DMS153 treated with DMSO at 0.1 percent for 48 hours (cell line): ENCODE measurements around the gene NAA35.
A peak's percentile ranks its signal among the peaks of the same experiment; 100 is the strongest.
"Not testable (repeated sequence)": the region's sequence is repeated elsewhere in the genome, so short reads cannot be mapped to it uniquely, and the experiment has no call there.

Experiments
- DNase-seq: peaks from one replicate; lab custom pipeline; 2025; ENCODE audit not compliant: unreplicated experiment; lab: John Stamatoyannopoulos, UW

Gene NAA35

DNA sequence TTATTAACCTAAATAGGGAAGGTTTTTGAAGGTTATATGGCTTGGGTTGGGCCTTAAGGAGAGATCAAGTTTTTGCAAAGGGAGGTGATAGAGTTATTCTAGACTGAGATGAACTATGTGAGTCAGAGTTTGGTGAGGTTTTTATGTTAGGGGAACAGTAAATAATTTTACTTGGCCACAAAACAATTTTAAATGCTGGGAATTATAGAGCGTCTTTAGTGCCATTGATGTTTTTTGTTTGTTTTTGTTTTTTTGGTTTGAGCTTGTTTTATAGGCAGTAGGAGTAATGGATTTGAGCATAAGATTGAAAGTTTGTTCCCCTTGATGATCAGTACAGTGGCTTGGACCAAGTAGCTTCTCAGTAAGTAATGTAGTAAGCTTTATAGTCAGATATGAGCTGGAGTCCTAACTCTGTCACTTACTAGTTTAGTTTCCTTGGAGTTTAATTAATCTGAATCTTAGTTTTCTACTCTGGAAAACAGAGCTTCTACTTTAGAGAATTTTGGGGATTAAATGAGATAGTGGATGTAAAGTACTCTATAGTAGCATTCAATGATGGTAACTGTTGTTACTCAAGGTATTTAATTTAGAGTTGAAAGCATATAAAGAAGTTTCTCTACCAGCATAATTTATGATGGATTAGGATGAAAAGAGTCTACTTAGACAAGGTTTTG lies 2.9 kb downstream of the NAA35 start:
- no peak for DNase-seq

DNA sequence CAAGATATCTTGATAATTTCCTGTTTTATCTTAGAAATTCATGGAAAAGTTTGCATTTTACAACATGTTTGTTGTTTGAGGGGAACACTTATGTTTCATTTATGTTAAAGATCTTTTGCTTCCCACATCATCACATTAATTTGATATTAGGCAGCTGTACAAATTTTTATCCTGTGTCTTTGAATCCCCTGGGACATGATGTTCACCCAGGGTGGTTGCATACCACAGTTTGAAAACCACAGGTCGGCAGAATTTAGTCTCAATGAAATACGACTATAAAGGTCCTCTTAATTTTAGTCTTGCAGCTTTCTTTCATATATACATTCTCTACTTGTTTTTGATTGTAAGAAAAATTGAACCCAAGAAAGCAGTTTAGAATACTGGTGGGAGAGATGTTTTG lies 3.7 kb downstream of the NAA35 start:
- DNase-seq = no peak

DNA sequence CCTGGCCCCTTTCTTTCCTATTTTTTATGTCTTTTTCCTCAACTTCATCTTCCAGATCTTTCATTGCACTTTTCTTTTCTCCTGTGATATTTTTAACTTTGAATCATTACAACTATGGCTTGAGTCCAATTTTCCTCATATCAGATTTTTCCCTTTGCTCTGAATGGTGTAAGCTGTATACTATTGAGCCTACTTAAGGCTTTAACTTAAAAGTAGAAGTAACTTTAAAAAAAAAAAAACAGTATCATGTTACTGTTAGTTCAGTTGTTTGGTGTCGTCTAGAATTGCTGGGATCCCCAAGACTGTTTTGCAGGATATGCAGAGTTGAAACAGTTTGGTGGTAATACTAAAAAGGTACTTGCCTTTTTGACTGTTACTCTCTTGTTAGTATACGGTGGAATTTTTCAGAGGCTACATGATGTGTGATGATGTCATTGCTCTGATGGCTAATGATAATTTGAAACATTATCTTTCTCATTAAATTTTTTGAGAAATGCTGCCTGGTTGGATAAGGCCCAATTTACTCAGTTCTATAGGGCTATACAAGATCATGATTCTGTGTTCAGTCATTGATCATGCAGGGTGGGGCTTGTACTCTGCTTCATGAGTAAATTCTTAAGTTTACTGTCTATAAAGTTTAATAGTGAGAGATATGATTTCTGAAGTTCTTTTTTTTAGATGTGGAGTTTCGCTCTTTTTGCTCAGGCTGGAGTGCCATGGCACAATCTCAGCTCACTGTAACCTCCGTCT lies 8.8 kb downstream of the NAA35 start:
- DNase-seq = no peak

DNA sequence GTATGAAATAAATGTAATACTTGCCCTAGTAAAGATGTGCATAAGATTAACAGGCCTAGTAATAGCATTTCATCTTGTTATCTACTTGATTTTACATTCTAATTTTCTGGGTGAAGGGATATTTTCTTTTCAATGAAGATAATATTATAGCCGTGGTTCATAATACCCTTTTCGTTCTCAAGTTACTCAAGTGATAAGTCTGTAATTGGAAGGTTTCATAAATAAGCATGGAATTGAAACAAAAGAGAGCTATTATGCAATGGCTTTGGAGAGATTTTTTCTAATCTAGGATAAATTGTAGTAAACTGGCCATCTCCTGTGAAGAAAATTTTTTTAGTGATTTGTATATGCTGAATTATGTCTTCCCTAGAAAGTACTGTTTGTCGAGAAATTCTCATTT lies 19.0 kb downstream of the NAA35 start:
- DNase-seq = no peak

DNA sequence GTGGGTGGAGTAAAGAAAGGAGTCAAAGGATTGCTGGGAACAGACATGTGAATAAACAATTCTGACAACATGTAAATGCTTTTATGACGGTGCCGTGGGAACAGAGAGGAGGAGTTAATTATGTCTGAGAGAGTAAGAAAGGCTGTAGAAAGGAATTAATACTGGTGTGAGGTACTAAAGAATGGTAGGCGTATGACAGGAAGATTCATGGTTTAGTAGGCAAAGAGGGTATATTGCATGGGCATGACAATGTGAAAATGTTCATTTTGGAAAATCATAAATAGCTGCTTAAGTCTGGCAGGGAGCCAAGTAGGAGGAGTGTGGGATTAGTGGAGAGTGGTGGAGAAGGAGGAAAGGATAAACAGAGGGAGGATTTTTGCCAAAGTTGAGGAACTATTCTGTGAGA lies 19.7 kb downstream of the NAA35 start:
- DNase-seq = peak; percentile 2

DNA sequence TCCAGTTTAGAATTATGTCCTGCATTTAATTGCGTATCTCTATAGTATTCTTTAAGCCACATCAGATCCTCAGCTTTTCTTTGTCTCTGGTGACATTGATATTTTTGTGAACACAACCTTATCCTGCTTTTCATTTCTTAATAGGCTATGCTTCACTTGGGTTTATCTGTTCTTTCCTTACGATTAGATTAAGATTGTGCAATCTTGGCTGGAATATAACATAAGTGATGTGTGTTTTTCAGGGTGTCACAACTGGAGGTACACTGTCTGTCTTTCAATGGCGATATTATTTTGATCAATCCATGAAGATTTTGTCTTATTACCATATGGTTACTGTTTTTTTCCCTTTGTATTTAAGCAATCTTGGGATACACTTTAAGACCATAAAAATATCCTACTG lies 23.6 kb downstream of the NAA35 start:
- DNase-seq = no peak

DNA sequence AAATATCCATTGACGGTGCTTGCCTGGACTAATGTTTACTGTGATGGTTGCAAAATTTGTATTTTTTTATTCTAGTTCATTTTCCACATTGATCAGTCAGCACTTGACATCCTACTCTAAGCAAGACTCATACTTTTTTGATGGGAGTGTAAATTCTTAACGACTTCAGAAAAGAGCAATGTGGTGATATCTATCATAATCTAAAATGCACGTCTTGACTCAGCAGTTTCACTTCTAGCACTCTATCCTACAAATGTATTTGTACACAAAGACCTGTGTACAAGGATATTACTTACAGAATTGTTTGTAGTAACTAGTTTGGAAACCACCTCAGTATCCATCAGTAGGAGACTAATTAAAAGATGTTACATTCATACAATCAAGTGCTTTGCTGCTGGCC lies 24.0 kb downstream of the NAA35 start:
- DNase-seq = no peak

DNA sequence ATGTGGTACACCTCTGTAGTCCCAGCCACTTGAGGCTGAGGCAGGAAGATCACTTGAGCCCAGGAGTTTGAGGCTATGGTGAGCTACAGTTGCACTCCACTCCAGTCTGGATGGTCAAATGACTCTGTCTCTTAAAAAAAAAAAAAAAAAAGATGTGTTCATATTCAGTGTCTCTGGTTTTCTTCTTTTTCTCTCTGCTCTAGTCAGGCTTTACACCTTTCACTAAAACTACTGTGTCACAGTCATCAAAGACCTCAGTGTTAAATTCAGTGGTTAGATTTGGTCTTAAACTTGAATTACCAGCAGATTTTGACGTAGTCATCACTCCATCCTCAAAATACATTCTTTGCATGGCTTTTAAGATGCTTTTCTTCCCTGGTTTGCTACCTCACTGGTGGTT lies 28.8 kb downstream of the NAA35 start:
- DNase-seq = no peak

DNA sequence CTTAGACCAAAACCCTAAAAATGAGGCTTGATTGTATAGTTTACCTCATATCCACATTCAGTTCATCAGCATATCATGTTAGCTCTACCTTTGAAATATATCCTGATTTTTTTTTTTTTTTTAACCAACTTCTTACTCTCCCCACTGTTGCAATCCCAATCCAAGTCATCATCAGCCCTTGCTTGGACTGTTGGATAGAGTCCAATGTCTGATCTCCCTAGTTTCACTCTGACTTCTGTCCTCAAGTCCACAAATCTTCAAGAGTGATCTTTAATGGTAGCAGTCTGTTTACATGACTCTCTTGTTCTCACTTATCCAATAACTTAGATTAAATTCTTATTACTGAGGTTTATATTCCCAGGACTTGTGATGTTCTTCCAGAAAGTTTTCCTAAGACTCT lies 30.8 kb downstream of the NAA35 start:
- DNase-seq = no peak

DNA sequence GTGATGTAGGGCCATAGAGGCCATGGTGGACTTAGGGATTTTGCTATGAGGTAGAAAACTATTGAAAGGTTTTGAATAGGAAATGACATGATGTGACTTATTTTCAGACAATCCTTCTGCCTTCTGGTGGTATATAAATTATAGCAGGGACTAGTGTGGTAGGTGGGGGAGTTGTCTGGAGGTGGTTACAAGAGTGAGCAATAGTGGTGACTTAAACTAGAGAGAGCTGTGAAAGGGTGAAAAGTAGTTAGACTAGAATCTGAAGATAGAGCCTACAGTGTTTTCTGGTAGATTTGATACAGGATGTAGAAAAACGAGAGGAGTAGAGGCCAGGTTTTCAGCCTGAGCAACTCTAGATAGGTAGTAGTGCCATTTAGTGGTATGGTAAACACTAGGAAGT lies 32.3 kb downstream of the NAA35 start:
- no peak for DNase-seq

DNA sequence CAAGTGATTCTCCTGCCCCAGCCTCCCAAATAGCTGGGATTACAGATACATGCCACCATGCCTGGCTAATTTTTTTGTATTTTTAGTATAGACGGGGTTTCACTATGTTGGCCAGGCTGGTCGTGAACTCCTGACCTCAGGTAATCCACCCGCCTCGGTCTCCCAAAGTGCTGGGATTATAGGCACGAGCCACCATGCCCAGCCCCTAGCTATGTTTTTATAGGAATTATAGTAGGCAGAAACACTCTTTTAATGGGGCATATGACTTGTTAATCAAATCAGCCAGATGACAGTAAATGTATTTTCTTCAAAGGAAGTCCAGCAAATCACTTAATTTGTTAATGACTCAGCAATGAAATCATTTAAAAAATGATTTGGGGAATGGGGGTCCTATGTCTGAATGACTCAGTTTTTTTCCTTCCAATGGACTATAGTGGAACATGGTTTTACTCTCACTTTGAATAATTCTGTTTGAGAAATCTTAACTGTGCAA lies 33.2 kb downstream of the NAA35 start:
- not testable (repeated sequence) for DNase-seq

DNA sequence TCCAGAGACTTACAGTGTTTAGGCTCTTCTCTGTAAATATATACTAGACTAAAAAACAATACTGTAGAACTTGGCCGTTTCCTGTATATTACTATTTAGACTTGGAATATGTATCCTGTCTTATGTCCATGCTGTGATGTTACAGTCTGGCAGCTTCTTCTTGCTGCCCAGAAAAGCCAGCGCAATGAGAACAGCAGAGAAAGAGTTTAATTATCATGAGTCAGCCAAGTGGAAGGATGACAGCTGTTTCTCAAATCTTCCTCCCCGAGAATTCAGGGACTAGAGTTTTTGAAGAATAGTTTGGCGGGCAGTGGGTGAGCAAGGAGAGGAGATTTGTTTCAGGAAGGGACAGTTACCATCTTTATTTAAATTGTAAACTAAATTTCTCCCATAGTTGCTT lies 37.5 kb downstream of the NAA35 start:
- DNase-seq = no peak

DNA sequence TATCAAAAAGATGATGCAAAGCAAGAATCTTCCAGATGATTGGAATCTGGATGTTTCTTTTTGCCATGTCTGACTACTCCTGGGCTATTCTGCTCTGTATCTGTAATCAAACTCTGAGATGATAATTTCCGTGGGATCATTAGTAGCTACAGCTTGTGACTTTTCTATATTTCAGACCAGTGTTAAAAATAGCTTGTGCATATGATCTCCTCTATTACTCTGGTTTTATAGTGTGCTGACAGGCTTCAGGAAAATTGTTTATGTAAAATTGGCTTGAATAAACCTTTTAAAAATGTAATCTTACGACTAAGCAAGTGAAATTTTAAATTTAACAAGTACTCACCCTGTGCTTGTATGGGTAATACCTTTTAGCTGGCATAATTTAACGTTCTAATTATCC lies 40.4 kb downstream of the NAA35 start:
- DNase-seq = no peak

DNA sequence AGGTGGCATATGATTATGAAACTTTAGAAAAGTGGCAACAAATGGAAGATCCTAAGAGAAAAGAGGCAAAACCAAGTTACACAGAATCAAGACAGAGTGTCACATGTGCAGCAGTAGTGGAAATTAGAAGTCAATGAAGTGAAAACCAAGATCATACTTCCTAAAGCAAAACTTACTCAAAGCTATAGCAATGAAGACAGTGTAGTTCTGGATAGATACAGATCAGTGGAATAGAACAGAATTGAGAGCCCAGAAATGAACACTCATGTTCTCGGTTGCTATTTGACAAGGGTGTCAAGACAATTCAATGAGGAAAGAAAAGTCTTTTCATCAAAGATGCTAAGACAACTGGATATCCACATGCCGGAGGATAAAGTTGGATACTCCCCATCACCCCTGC lies 43.5 kb downstream of the NAA35 start:
- DNase-seq = no peak

DNA sequence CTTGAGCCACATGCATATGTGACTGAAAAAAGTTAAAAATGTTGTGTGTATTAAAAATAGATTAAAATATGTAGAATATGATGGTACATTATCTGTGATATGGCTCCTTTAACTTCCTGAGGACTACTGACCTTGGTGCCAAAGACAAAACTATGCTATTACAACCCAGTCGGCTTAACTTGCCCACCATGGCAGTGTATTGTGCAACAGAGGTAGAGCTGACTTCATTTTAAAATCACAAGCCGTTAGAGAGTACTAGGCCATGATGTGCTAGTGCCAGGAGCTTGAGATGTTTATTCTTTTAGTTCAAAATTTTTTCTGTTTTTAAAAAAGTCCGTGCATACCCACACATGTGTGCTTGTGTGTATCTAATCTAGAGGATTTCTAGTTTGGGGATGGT lies 46.3 kb downstream of the NAA35 start:
- DNase-seq = no peak

DNA sequence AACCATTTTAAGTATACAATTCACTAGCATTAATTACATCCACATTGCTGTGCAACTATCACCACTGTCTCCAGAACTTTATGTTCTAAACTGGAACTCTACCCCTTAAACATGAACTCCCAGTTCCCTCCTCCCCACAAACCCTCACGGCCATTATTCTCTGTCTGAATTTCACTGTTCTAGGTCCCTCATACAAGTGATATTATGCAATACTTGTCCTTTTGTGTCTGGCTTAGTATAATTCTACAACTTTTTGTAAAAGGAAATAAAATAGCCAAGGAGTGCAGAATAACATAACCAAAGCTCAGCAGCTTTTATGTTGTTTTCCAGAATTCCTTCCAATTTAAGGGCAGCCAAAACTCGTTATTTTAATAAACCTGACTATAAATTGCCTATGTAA lies 53.2 kb downstream of the NAA35 start:
- DNase-seq = no peak

DNA sequence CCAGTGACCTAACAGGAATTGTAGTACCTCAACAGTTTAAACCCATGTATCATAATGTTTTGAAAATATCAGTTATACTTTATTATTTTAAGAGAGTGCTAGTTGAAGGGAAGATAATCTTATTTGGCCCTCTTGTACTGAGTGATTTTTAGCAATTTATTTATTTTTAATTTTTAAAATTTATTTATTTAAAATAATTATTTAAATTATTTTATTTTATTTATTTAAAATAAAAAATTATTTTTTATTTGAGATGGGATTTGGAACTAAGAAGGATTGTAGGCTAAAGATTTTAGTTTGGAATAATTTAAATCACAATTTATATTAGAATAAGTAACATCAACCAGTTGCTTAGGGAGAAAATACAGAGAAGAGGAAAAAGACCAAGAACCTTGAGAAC lies 54.2 kb downstream of the NAA35 start:
- DNase-seq = no peak

DNA sequence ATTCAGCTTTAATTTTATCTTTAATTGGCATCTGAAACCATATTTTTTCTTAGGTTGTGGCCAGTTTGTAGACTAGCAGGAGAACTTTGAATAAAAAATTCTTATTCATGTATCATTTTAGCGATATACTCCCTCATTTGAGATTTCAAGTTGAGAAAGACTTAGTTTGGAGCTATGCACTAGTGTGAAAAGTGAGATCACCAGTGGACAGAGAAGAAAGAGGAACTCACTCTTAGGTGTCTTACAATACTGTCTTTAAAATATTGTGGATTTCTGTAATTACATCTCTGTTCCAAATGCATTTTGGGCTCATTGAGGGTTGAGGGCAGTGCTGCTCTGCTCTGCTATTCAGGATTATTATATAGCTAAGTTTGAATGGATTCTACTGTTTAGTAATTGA lies 54.7 kb downstream of the NAA35 start:
- no peak for DNase-seq

DNA sequence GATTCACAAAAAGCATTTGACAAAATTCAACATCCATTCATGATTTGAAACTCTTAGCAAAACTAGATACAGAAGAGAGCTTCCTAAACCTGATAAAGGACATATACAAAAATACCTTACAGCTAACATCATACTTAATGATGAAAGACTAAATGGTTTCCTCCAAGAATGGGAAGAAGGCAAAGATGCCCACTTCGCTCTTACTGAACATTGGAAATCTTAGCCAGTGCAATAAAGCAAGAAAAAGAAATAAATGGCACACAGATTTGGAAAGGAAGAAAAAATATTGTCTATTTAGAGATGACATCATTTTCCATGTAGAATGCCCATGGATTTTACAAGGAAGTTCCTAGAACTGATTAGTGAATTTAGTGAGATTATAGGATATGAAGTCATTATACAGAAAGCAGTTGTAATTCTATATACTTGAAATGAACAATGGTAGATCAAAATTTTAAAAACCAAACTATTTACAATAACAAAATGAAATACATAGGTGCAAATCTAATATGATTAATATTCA lies 64.4 kb downstream of the NAA35 start:
- DNase-seq = no peak

DNA sequence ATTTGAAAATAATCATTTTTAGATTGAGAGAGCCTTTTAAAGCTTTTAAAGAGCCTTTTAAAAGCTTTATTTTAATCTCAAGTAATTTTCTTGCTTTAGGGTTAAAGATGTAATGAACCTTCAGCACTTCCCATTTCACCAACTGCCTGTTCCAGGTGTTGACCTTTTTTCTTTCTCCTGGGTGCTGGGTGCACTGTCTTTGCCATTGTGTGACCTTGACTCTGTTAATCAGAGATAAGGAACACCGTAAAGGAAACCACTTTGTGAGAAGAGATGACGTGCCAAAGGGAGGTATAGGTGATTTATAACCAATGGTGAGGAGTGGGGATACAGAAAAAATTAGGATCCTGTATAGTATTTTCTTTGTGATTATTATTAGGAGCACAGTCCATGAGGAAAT lies 68.2 kb downstream of the NAA35 start:
- DNase-seq = no peak

DNA sequence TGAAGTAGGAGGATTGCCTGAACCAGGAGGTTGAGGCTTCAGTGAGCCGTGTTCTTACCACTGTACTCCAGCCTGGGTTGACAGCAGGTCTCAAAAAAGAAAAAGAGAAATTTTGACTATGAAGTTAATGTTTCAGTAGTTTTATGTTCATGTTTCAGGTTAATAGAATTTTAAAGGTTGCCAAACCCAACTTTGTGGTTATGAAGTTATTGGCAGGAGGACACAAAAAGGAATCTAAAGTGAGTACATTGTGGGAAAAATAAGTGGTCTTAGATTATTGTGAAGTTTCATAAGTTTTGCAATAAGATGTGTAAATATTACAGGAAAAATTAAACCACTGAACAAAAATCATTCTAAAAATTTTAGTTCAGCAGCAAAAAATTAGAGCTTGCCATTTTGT lies 79.8 kb downstream of the NAA35 start:
- no peak for DNase-seq

DNA sequence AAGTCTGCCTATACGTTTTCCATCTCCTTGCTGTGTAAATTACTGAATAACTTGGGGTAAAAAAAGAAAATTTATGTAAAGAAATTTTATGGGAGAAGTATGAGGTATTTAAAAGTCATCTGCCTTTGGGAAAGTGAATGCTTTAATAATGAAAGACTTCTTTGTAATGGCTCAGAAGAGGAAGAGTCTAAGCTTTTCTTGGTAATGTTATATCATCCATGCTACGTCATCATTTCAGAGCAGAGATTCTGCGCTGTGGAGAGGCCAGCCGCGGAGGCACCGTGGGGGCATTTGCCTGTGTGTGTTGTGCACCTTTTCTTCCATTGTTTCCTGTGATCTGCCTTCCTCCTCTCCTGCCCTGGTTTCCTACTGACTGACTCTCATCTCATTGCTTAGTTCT lies 80.2 kb downstream of the NAA35 start:
- DNase-seq = no peak
